ENCODE measurements around the gene KLHDC10.
A peak's percentile ranks its signal among the peaks of the same experiment; 100 is the strongest.

GRCh38 chr7:130069978-130070860 lies at the start of gene KLHDC10:
- no peak for TF ChIP-seq RARB (CRISPR knock-in tag; IDR thresholded peaks at IDR 0.05)
- TF ChIP-seq REST (IDR thresholded peaks at IDR 0.05) = no peak
- no peak for TF ChIP-seq SREBF2 (IDR thresholded peaks at IDR 0.05)
- TF ChIP-seq CHD2 (IDR thresholded peaks at IDR 0.05; ENCODE audit: low read length, partially characterized antibody) = peak; percentile 22
- TF ChIP-seq POLR2A (IDR thresholded peaks at IDR 0.05; ENCODE audit: low read length) = peak; percentile 50; the same call in 1 of the 2 replicates
- TF ChIP-seq CTCF (IDR thresholded peaks at IDR 0.05) = no peak
- peak; percentile 82 for TF ChIP-seq MAX (IDR thresholded peaks at IDR 0.05)
- no peak for TF ChIP-seq ZFP36 (IDR thresholded peaks at IDR 0.05; ENCODE audit: borderline replicate concordance, partially characterized antibody)
- no peak for TF ChIP-seq CHD4 (IDR thresholded peaks at IDR 0.05; ENCODE audit: borderline replicate concordance)
- no peak for TF ChIP-seq HDAC2 (IDR thresholded peaks at IDR 0.05)
- 0 out of 2 replicates have a peak, but pooled peaks have one; percentile 30 for TF ChIP-seq TP53 (CRISPR knock-in tag; IDR thresholded peaks at IDR 0.05)
- TF ChIP-seq, protein P1, sequence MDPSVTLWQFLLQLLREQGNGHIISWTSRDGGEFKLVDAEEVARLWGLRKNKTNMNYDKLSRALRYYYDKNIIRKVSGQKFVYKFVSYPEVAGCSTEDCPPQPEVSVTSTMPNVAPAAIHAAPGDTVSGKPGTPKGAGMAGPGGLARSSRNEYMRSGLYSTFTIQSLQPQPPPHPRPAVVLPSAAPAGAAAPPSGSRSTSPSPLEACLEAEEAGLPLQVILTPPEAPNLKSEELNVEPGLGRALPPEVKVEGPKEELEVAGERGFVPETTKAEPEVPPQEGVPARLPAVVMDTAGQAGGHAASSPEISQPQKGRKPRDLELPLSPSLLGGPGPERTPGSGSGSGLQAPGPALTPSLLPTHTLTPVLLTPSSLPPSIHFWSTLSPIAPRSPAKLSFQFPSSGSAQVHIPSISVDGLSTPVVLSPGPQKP (IDR thresholded peaks at IDR 0.05; ENCODE audit: low read depth, low read length) = no peak

All from A549 (cell line).